ENCODE data around the gene NME3.
A peak's percentile ranks its signal among the peaks of the same experiment; 100 is the strongest.

Gene NME3

DNA sequence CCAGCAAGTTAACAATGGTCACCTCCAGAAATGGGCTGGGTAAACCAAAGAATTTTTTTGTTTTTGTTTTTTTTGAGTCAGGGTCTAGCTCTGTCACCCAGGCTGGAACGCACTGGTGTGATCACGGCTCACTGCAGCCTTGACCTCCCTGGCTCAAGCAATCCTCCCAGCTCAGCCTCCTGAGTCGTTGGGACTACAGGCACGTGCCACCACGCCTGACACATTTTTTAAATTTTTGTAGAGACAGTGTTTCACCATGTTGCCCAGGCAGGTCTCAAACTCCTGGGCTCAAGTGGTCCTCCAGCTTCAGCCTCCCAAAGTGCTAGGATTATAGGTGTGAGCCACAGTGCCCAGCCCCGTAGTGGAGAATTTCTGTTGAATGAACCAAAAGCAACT lies 9.3 kb upstream of the NME3 start:
- Mint-ChIP-seq H3K9me3 (no peaks in the 10 kb centered on the region), H3K4me1 (peaks cover 27% of the 10 kb centered on the region), H3K27ac (no peak overlapping the region), H3K27me3 (ENCODE audit: low read depth, poor library complexity) (no peaks in the 10 kb centered on the region), H3K4me3 (peak overlapping the region; percentile 88), H3K36me3 (ENCODE audit: low read depth) (peaks cover 4% of the 10 kb centered on the region)
- DNase-seq: no peak
- TF ChIP-seq, protein P1, sequence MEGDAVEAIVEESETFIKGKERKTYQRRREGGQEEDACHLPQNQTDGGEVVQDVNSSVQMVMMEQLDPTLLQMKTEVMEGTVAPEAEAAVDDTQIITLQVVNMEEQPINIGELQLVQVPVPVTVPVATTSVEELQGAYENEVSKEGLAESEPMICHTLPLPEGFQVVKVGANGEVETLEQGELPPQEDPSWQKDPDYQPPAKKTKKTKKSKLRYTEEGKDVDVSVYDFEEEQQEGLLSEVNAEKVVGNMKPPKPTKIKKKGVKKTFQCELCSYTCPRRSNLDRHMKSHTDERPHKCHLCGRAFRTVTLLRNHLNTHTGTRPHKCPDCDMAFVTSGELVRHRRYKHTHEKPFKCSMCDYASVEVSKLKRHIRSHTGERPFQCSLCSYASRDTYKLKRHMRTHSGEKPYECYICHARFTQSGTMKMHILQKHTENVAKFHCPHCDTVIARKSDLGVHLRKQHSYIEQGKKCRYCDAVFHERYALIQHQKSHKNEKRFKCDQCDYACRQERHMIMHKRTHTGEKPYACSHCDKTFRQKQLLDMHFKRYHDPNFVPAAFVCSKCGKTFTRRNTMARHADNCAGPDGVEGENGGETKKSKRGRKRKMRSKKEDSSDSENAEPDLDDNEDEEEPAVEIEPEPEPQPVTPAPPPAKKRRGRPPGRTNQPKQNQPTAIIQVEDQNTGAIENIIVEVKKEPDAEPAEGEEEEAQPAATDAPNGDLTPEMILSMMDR (IDR thresholded peaks at IDR 0.05): no peak

DNA sequence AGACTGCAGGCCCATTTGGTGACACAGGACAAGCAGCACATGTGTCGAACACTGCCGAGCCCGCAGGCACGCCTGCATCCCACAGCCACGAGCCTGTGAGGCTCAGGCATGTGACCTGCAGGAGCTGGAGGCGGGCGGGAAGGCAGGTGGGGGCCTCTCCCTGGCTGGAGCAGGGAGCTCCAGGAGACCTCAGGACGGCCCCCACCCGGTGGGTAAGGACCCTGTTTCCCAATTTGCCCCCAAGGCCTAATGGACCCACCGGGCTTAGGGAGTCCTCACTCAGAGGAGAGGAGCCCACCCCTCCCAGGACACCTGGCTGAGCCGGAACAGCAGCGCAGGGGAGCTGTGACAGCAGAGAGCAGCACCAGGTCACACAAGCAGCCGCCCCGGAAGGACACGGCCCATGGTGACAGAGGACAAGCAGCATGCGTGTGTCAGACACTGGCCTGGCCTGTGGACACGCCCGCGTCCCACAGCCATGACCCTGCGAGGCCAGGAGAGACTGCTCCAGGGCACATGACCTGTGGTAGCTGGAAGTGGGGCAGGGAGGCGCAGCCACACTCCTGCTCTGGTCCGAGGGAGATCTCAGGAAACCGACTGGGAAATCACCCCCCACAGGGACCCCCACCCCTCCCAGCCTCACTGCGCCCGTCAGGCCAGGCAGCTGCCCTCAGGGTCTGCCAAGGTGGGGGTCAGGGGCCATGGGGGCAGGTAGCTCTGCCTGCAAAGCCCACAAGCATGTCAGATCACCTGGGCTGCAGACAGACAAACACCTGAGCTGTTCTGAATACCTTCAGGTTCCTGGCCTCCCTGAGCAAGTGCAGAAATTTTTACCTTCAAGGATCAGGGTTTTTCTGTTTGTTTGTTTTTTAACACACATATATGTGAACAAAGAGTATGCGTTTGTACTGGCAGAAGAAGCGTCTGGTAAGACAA lies 8.7 kb upstream of the NME3 start:
- Mint-ChIP-seq H3K36me3 (ENCODE audit: low read depth) (peaks cover 4% of the 10 kb centered on the region), H3K9me3 (no peaks in the 10 kb centered on the region), H3K27ac (no peak overlapping the region), H3K4me3 (peak overlapping the region; percentile 88), H3K4me1 (peaks cover 24% of the 10 kb centered on the region), H3K27me3 (ENCODE audit: low read depth, poor library complexity) (no peaks in the 10 kb centered on the region)
- DNase-seq: no peak
- TF ChIP-seq, protein P1 (IDR thresholded peaks at IDR 0.05): no peak

DNA sequence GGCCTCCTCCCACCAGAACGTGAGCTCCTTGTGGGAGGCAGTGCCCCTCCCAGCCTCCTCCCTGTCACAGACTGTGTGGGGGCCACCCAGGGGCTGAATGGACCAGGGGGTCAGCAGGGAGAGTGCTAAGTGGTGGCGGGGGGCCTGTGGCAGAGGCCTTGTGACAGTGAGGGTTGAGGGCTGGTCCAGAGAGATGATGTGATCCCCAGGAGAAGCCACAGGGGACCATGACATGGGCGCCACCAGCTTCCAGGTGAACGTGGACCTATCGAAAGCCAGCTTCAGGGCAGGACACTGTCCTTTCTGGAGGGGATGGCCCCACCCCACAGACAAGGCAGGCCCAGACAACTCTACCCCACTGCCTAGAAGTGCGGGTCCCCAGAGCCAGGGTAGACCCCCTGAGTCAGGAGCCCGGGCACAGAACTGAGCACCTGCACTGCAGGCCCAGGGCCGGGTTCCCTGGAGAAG lies 7.9 kb upstream of the NME3 start:
- Mint-ChIP-seq H3K36me3 (ENCODE audit: low read depth) (peaks cover 4% of the 10 kb centered on the region), H3K9me3 (no peaks in the 10 kb centered on the region), H3K27ac (peak overlapping the region; percentile 24), H3K4me1 (peaks cover 23% of the 10 kb centered on the region), H3K4me3 (no peak overlapping the region), H3K27me3 (ENCODE audit: low read depth, poor library complexity) (no peaks in the 10 kb centered on the region)
- no peak for DNase-seq
- TF ChIP-seq, protein P1 (IDR thresholded peaks at IDR 0.05): no peak

DNA sequence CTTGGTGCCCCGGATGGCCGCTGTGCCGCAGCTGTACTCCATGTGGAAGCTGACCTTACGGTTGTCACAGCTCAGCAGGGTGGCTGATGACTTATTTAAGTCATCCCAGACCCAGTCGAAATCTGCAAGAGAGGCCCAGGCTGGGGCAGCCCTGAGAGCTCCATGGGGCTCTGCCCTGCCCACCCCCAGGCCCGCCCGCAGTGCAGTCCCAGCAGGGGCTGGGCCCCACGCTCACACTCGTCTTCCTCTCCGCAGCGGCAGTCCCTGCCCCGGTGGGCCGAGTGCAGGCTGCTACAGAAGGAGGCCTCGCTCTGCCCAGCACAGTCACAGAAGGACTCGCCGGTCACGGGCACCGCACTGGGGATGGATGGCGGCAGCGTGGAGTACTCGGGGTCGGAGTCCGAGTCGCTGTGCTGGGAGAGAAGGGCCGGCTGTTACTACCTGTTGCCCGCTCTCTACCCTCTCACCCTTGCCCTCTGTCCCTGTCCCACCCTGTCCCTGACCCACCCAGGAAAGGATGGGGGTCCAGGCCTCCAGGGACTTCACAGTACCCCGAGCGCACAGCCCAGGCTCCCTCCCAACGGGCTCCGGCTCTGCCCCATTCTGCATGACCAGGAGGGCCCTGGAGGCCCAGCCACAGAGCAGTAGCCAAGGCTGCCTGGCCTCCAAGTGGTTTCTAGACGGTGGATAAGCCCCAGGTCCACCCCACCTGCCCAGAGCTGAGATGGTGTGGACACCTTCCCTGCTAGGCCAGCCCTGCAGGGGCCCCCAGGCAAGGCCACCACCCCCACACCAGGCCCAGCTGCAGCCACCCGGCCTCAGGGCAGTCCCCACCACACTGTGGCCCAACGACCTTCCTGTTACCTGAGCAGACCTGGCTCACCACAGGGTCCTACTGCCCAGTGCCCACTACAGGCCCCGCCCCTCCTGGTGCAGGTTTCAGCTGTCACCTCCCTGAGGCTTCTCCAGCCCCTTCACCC lies 7.1 kb upstream of the NME3 start:
- peak; percentile 5 for DNase-seq
- peaks cover 4% of the 10 kb centered on the region for H3K36me3 Mint-ChIP-seq (ENCODE audit: low read depth)
- no peak overlapping the region for H3K4me3 Mint-ChIP-seq
- no peaks in the 10 kb centered on the region for H3K9me3 Mint-ChIP-seq
- peak overlapping the region; percentile 24 for H3K27ac Mint-ChIP-seq
- TF ChIP-seq, protein P1 (IDR thresholded peaks at IDR 0.05): no peak
- H3K4me1 Mint-ChIP-seq: peaks cover 20% of the 10 kb centered on the region
- H3K27me3 Mint-ChIP-seq (ENCODE audit: low read depth, poor library complexity): no peaks in the 10 kb centered on the region

DNA sequence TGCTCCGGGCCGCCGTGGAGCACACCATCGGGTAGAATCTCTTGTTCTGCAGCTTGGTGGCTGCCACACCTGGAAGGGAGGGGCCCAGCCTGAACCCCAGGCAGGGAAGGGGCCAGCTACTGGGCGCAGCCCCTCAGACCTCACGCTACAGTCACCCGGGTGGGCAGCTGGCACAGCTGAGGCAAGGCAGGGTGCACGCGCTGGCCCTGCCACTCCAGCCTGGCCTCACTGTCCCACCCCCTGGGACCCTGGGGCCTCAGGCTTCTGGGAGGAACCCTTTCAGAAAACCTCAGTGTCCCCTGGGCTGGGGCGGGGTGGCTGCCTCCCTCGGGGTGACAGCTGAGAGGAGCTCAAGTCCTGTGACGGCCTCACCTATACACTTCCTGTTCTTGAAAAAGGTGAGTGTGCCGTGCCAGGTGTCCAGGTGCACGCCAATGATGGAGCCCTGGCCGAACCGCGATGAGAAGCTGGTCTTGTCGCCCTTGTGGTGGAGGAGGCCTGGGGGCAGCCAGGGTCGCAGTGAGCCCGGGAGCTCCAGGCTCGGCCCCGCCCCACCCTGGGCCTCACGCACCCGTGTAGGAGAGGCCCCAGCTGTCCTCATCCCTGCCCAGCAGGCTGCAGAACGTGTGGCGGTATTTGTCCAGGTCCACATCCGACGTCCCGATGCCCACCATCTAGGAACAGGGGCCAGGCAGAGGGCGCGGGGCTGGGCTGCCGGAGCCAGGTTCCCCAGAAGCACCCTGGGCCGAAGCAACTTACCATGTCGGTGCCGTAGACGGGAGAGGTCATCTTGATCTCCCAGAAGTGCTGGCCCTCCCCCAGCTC lies 6.2 kb upstream of the NME3 start:
- TF ChIP-seq, protein P1 (IDR thresholded peaks at IDR 0.05): no peak
- no peaks in the 10 kb centered on the region for H3K9me3 Mint-ChIP-seq
- H3K27me3 Mint-ChIP-seq (ENCODE audit: low read depth, poor library complexity): no peaks in the 10 kb centered on the region
- peaks cover 16% of the 10 kb centered on the region for H3K4me1 Mint-ChIP-seq
- no peak overlapping the region for H3K27ac Mint-ChIP-seq
- no peak for DNase-seq
- no peak overlapping the region for H3K4me3 Mint-ChIP-seq
- H3K36me3 Mint-ChIP-seq (ENCODE audit: low read depth): no peaks in the 10 kb centered on the region

All from nephron progenitor cell (in vitro differentiated cells).